ENCODE measurements around the gene HRH2.

- TF ChIP-seq CTCF (conservative IDR thresholded peaks at IDR 0.05) (no peak), EZH2 (IDR thresholded peaks at IDR 0.05; ENCODE audit: low read depth) (no peak)
These were observed 12.5 kb downstream of the HRH2 start for GRCh38 chr5:175670372-175670771.

All from PC-9 (cell line).